Endodermal cell (in vitro differentiated cells): ENCODE data around the gene TLR9. TPM values are rescaled to one million over a fixed set of nuclear protein-coding genes. Genes with fewer than 3 reads are reported as not detected.

Experiments used
- DNase-seq: peaks from one replicate; pipeline ENCODE4 v3.0.0-alpha.2; 2017
- H3K27ac ChIP-seq: 2 replicates; pipeline ENCODE4 v1.5.1; 2013; ENCODE audit warnings: mild to moderate bottlenecking, low read depth, low read length, moderate library complexity
- H3K27me3 ChIP-seq: 2 replicates; pipeline ENCODE4 v1.6.1; 2013; ENCODE audit warnings: mild to moderate bottlenecking, low read length, moderate library complexity; ENCODE audit not compliant: insufficient read depth, control insufficient read depth, poor library complexity, severe bottlenecking
- H3K36me3 ChIP-seq: 2 replicates; pipeline ENCODE4 v1.7.0; 2013; ENCODE audit warnings: mild to moderate bottlenecking, low read length, moderate library complexity; ENCODE audit not compliant: control insufficient read depth, insufficient read depth
- H3K4me1 ChIP-seq: one replicate; pipeline ENCODE4 v1.7.0; 2013; ENCODE audit warnings: low read length; ENCODE audit not compliant: control insufficient read depth, insufficient read depth
- H3K4me3 ChIP-seq: 2 replicates; pipeline ENCODE4 v1.5.1; 2013; ENCODE audit warnings: mild to moderate bottlenecking, low read length, moderate library complexity
- H3K9ac ChIP-seq: 2 replicates; pipeline ENCODE4 v1.6.1; 2013; ENCODE audit warnings: mild to moderate bottlenecking, low read length, moderate library complexity; ENCODE audit not compliant: poor library complexity, severe bottlenecking; ENCODE audit errors: extremely low read depth
- H3K9me3 ChIP-seq: 2 replicates; pipeline ENCODE4 v1.6.1; 2013; ENCODE audit warnings: mild to moderate bottlenecking, low read length, moderate library complexity; ENCODE audit not compliant: control insufficient read depth
- H3K27ac Mint-ChIP-seq: 2 replicates; pipeline ENCODE4 v1.8.0; 2020; ENCODE audit warnings: mixed read lengths
- H3K27me3 Mint-ChIP-seq: 2 replicates; pipeline ENCODE4 v1.8.0; 2021; ENCODE audit warnings: mild to moderate bottlenecking, mixed read lengths; ENCODE audit not compliant: insufficient read depth
- H3K36me3 Mint-ChIP-seq: 2 replicates; pipeline ENCODE4 v1.8.0; 2020; ENCODE audit warnings: low read depth, mixed read lengths
- H3K4me1 Mint-ChIP-seq: 2 replicates; pipeline ENCODE4 v1.8.0; 2020; ENCODE audit warnings: mixed read lengths
- H3K4me3 Mint-ChIP-seq: 2 replicates; pipeline ENCODE4 v1.8.0; 2020; ENCODE audit warnings: mild to moderate bottlenecking, moderate library complexity, mixed read lengths
- H3K9me3 Mint-ChIP-seq: 2 replicates; pipeline ENCODE4 v1.8.0; 2020; ENCODE audit warnings: mild to moderate bottlenecking, mixed read lengths
- CTCF ChIP-seq: fragments of 200-600 bp; sonication (generic); conservative IDR thresholded peaks from 2 replicates; pipeline ENCODE4 v1.5.0; 2021; ENCODE audit warnings: antibody characterized with exemption, mild to moderate bottlenecking
- WGBS, 2 experiments: methylation state at CpG; one replicate each; pipeline versions ENCODE4 v1.1.5 to v1.1.7; 2013; ENCODE audit warnings: missing lambda C conversion rate in 2 of 2, mixed read lengths in 1 of 2; ENCODE audit not compliant: insufficient coverage in 1 of 2, insufficient read length in 1 of 2; 5-methylcytosine and 5-hydroxymethylcytosine counted together
- total RNA-seq, 2 donors: library from RNA; stranded (reverse); fragmentation: NEBNext Ultra II Directional in 1 of 2; extraction: Animal tissue kit (Norgen Biotek cat#: 25700) in 1 of 2; gene quantifications; 2 replicates in 1 of 2; 3 replicates in 1 of 2; pipeline ENCODE4 v1.2.1, GENCODE V29; 2021

Gene TLR9
- total RNA-seq, 2 donors from 2014 or later: 0.11 TPM; not detected in 1

- no peaks in the 10 kb centered on the region for H3K9me3 ChIP-seq
- H3K27ac ChIP-seq: no peak overlapping the region
- H3K4me3 ChIP-seq: no peak overlapping the region
- no peaks in the 10 kb centered on the region for H3K27me3 ChIP-seq
- no peak overlapping the region for H3K9ac ChIP-seq
- no peak overlapping the region for H3K4me3 Mint-ChIP-seq
- H3K27me3 Mint-ChIP-seq: no peaks in the 10 kb centered on the region
- H3K9me3 Mint-ChIP-seq: no peaks in the 10 kb centered on the region
- 93 to 100% methylated on average over 6 to 8 of the region's 8 CpGs for WGBS, 2 experiments
- no peaks in the 10 kb centered on the region for H3K4me1 ChIP-seq
- no peak for TF ChIP-seq CTCF
- no peak overlapping the region for H3K27ac Mint-ChIP-seq
- H3K36me3 Mint-ChIP-seq: no peaks in the 10 kb centered on the region
- peaks cover 6% of the 10 kb centered on the region for H3K4me1 Mint-ChIP-seq
- DNase-seq: no peak
- no peaks in the 10 kb centered on the region for H3K36me3 ChIP-seq
These were observed 40.8 kb downstream of the TLR9 start for GRCh38 chr3:52184690-52185089.

GRCh38 chr3:52183786-52184445, 41.5 kb downstream of the TLR9 start:
- H3K36me3 Mint-ChIP-seq: no peaks in the 10 kb centered on the region
- DNase-seq: no peak
- no peak overlapping the region for H3K27ac Mint-ChIP-seq
- TF ChIP-seq CTCF: no peak
- no peaks in the 10 kb centered on the region for H3K4me1 ChIP-seq
- H3K9me3 ChIP-seq: no peaks in the 10 kb centered on the region
- no peaks in the 10 kb centered on the region for H3K27me3 Mint-ChIP-seq
- peaks cover 6% of the 10 kb centered on the region for H3K4me1 Mint-ChIP-seq
- no peak overlapping the region for H3K9ac ChIP-seq
- H3K27me3 ChIP-seq: no peaks in the 10 kb centered on the region
- no peaks in the 10 kb centered on the region for H3K36me3 ChIP-seq
- 90% methylated on average over 7 of the region's 7 CpGs; no CpG with 5 or more reads in 1 of the 2 experiments for WGBS, 2 experiments
- H3K27ac ChIP-seq: no peak overlapping the region
- no peaks in the 10 kb centered on the region for H3K9me3 Mint-ChIP-seq
- no peak overlapping the region for H3K4me3 ChIP-seq
- H3K4me3 Mint-ChIP-seq: no peak overlapping the region

- Mint-ChIP-seq H3K27me3 (no peaks in the 10 kb centered on the region), H3K4me1 (peaks cover 6% of the 10 kb centered on the region), H3K27ac (no peak overlapping the region), H3K36me3 (no peaks in the 10 kb centered on the region), H3K4me3 (no peak overlapping the region), H3K9me3 (no peaks in the 10 kb centered on the region)
- Histone ChIP-seq H3K9me3 (no peaks in the 10 kb centered on the region), H3K27me3 (no peaks in the 10 kb centered on the region), H3K4me1 (no peaks in the 10 kb centered on the region), H3K36me3 (no peaks in the 10 kb centered on the region), H3K9ac (no peak overlapping the region), H3K27ac (no peak overlapping the region), H3K4me3 (no peak overlapping the region)
- WGBS, 2 experiments: 90 to 100% methylated on average over 2 to 4 of the region's 4 CpGs
- no peak for TF ChIP-seq CTCF
- no peak for DNase-seq
These were observed 42.8 kb downstream of the TLR9 start for GRCh38 chr3:52182691-52183090.
